ENCODE data around the gene LRFN5. TPM values are rescaled to one million over a fixed set of nuclear protein-coding genes. Genes with fewer than 3 reads are reported as not detected.

Gene LRFN5
- total RNA-seq, 1 experiment from 2014 or later: 15.8 TPM

DNA sequence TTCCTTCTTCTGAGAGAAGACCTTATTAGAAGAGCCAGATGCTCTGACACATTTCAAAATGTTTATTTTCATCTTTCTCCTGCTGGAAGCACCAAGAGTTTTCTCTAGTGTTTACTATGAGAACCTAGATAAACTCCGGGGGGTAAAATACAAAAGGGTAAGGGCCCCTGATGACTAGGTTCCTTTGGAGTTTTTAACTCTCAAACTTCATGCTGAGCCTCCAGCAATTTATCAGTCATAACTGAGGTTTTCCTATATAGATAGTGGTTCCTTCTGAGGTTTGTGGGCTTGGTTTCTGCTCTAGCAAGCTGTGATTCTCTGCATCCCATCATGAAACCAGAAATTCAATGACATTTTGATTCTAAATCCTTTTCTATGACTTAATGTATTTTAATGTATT is 210.9 kb downstream of the LRFN5 start:
- Mint-ChIP-seq H3K27me3 (ENCODE audit: low read depth) (no peaks in the 10 kb centered on the region; the same call in 1 of the 2 replicates), H3K4me1 (no peaks in the 10 kb centered on the region), H3K4me3 (no peak overlapping the region), H3K36me3 (no peaks in the 10 kb centered on the region), H3K9me3 (peaks cover 6% of the 10 kb centered on the region; the same call in 1 of the 2 replicates), H3K27ac (no peak overlapping the region)
- TF ChIP-seq ZNF263 (CRISPR knock-in tag; IDR thresholded peaks at IDR 0.05; ENCODE audit: low read depth) (no peak), JUN (CRISPR knock-in tag; IDR thresholded peaks at IDR 0.05) (no peak), SP1 (CRISPR knock-in tag; conservative IDR thresholded peaks at IDR 0.05) (no peak), ZNF121 (CRISPR knock-in tag; IDR thresholded peaks at IDR 0.05) (no peak), ZNF416 (CRISPR knock-in tag; IDR thresholded peaks at IDR 0.05) (no peak), MYBL2 (CRISPR knock-in tag; IDR thresholded peaks at IDR 0.05) (no peak), GRHL2 (CRISPR knock-in tag; IDR thresholded peaks at IDR 0.05; ENCODE audit: insufficient replicate concordance, severe bottlenecking) (no peak), NR3C1 (CRISPR knock-in tag; conservative IDR thresholded peaks at IDR 0.05; ENCODE audit: low read depth) (no peak)
- TF ChIP-seq, protein P1, sequence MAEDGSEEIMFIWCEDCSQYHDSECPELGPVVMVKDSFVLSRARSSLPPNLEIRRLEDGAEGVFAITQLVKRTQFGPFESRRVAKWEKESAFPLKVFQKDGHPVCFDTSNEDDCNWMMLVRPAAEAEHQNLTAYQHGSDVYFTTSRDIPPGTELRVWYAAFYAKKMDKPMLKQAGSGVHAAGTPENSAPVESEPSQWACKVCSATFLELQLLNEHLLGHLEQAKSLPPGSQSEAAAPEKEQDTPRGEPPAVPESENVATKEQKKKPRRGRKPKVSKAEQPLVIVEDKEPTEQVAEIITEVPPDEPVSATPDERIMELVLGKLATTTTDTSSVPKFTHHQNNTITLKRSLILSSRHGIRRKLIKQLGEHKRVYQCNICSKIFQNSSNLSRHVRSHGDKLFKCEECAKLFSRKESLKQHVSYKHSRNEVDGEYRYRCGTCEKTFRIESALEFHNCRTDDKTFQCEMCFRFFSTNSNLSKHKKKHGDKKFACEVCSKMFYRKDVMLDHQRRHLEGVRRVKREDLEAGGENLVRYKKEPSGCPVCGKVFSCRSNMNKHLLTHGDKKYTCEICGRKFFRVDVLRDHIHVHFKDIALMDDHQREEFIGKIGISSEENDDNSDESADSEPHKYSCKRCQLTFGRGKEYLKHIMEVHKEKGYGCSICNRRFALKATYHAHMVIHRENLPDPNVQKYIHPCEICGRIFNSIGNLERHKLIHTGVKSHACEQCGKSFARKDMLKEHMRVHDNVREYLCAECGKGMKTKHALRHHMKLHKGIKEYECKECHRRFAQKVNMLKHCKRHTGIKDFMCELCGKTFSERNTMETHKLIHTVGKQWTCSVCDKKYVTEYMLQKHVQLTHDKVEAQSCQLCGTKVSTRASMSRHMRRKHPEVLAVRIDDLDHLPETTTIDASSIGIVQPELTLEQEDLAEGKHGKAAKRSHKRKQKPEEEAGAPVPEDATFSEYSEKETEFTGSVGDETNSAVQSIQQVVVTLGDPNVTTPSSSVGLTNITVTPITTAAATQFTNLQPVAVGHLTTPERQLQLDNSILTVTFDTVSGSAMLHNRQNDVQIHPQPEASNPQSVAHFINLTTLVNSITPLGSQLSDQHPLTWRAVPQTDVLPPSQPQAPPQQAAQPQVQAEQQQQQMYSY (CRISPR knock-in tag; IDR thresholded peaks at IDR 0.05): no peak
- TF ChIP-seq, protein P2, sequence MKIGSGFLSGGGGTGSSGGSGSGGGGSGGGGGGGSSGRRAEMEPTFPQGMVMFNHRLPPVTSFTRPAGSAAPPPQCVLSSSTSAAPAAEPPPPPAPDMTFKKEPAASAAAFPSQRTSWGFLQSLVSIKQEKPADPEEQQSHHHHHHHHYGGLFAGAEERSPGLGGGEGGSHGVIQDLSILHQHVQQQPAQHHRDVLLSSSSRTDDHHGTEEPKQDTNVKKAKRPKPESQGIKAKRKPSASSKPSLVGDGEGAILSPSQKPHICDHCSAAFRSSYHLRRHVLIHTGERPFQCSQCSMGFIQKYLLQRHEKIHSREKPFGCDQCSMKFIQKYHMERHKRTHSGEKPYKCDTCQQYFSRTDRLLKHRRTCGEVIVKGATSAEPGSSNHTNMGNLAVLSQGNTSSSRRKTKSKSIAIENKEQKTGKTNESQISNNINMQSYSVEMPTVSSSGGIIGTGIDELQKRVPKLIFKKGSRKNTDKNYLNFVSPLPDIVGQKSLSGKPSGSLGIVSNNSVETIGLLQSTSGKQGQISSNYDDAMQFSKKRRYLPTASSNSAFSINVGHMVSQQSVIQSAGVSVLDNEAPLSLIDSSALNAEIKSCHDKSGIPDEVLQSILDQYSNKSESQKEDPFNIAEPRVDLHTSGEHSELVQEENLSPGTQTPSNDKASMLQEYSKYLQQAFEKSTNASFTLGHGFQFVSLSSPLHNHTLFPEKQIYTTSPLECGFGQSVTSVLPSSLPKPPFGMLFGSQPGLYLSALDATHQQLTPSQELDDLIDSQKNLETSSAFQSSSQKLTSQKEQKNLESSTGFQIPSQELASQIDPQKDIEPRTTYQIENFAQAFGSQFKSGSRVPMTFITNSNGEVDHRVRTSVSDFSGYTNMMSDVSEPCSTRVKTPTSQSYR (CRISPR knock-in tag; IDR thresholded peaks at IDR 0.05): no peak
- TF ChIP-seq, protein P3, sequence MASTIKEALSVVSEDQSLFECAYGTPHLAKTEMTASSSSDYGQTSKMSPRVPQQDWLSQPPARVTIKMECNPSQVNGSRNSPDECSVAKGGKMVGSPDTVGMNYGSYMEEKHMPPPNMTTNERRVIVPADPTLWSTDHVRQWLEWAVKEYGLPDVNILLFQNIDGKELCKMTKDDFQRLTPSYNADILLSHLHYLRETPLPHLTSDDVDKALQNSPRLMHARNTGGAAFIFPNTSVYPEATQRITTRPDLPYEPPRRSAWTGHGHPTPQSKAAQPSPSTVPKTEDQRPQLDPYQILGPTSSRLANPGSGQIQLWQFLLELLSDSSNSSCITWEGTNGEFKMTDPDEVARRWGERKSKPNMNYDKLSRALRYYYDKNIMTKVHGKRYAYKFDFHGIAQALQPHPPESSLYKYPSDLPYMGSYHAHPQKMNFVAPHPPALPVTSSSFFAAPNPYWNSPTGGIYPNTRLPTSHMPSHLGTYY (CRISPR knock-in tag; IDR thresholded peaks at IDR 0.05): no peak
- TF ChIP-seq, protein P4, sequence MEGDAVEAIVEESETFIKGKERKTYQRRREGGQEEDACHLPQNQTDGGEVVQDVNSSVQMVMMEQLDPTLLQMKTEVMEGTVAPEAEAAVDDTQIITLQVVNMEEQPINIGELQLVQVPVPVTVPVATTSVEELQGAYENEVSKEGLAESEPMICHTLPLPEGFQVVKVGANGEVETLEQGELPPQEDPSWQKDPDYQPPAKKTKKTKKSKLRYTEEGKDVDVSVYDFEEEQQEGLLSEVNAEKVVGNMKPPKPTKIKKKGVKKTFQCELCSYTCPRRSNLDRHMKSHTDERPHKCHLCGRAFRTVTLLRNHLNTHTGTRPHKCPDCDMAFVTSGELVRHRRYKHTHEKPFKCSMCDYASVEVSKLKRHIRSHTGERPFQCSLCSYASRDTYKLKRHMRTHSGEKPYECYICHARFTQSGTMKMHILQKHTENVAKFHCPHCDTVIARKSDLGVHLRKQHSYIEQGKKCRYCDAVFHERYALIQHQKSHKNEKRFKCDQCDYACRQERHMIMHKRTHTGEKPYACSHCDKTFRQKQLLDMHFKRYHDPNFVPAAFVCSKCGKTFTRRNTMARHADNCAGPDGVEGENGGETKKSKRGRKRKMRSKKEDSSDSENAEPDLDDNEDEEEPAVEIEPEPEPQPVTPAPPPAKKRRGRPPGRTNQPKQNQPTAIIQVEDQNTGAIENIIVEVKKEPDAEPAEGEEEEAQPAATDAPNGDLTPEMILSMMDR (IDR thresholded peaks at IDR 0.05): no peak
- TF ChIP-seq, protein P5, sequence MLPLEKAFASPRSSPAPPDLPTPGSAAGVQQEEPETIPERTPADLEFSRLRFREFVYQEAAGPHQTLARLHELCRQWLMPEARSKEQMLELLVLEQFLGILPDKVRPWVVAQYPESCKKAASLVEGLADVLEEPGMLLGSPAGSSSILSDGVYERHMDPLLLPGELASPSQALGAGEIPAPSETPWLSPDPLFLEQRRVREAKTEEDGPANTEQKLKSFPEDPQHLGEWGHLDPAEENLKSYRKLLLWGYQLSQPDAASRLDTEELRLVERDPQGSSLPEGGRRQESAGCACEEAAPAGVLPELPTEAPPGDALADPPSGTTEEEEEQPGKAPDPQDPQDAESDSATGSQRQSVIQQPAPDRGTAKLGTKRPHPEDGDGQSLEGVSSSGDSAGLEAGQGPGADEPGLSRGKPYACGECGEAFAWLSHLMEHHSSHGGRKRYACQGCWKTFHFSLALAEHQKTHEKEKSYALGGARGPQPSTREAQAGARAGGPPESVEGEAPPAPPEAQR (CRISPR knock-in tag; IDR thresholded peaks at IDR 0.05): no peak
- TF ChIP-seq, protein P6, sequence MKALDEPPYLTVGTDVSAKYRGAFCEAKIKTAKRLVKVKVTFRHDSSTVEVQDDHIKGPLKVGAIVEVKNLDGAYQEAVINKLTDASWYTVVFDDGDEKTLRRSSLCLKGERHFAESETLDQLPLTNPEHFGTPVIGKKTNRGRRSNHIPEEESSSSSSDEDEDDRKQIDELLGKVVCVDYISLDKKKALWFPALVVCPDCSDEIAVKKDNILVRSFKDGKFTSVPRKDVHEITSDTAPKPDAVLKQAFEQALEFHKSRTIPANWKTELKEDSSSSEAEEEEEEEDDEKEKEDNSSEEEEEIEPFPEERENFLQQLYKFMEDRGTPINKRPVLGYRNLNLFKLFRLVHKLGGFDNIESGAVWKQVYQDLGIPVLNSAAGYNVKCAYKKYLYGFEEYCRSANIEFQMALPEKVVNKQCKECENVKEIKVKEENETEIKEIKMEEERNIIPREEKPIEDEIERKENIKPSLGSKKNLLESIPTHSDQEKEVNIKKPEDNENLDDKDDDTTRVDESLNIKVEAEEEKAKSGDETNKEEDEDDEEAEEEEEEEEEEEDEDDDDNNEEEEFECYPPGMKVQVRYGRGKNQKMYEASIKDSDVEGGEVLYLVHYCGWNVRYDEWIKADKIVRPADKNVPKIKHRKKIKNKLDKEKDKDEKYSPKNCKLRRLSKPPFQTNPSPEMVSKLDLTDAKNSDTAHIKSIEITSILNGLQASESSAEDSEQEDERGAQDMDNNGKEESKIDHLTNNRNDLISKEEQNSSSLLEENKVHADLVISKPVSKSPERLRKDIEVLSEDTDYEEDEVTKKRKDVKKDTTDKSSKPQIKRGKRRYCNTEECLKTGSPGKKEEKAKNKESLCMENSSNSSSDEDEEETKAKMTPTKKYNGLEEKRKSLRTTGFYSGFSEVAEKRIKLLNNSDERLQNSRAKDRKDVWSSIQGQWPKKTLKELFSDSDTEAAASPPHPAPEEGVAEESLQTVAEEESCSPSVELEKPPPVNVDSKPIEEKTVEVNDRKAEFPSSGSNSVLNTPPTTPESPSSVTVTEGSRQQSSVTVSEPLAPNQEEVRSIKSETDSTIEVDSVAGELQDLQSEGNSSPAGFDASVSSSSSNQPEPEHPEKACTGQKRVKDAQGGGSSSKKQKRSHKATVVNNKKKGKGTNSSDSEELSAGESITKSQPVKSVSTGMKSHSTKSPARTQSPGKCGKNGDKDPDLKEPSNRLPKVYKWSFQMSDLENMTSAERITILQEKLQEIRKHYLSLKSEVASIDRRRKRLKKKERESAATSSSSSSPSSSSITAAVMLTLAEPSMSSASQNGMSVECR (CRISPR knock-in tag; IDR thresholded peaks at IDR 0.05; ENCODE audit: borderline replicate concordance): no peak
- POLR2A ChIA-PET: no interaction called here
- CTCF ChIA-PET: no interaction called here
- DNase-seq (ENCODE audit: low spot score) (no peak), ATAC-seq (no peak)
